GM13977 (cell line): ENCODE measurements around the gene LRP5.
A peak's percentile ranks its signal among the peaks of the same experiment; 100 is the strongest.
"Not testable (repeated sequence)": the region's sequence is repeated elsewhere in the genome, so short reads cannot be mapped to it uniquely, and the experiment has no call there.

Source experiments
- DNase-seq: peaks from one replicate; pipeline ENCODE4 v3.0.0; 2012; ENCODE audit warnings: low spot score
- CTCF ChIP-seq: IDR thresholded peaks from 2 replicates; pipeline ENCODE4 v1.5.1; 2012; ENCODE audit warnings: mild to moderate bottlenecking, control low read depth; ENCODE audit not compliant: insufficient read depth; ENCODE audit errors: extremely low read depth, missing control alignments
- in situ Hi-C: fragments of 300-500 bp; cut with MboI; formaldehyde crosslinking; loops from one replicate; pipeline ENCODE4 v1.12.0; 2022; ENCODE audit warnings: low sequenced_read_pairs, low pct_unique_long_range_greater_than_20kb, mixed read lengths, inconsistent platforms; ENCODE audit not compliant: unreplicated experiment

The LRP5 gene

GRCh38 chr11:68450711-68451110 is 138.3 kb downstream of the LRP5 start:
- in situ Hi-C loops, result no loop called here
- TF ChIP-seq CTCF, result no peak
- no peak for DNase-seq

GRCh38 chr11:68454767-68455166 is 142.4 kb downstream of the LRP5 start:
- TF ChIP-seq CTCF, result no peak
- DNase-seq, result no peak
- in situ Hi-C loops, result no loop called here

- DNase-seq, result no peak
- no peak for TF ChIP-seq CTCF
- in situ Hi-C loops, result no loop called here
Observed at GRCh38 chr11:68455485-68455884, 143.1 kb downstream of the LRP5 start.

GRCh38 chr11:68457216-68457897 is 145.0 kb downstream of the LRP5 start:
- TF ChIP-seq CTCF, result no peak
- in situ Hi-C loops, result no loop called here
- DNase-seq, result no peak

- no peak for TF ChIP-seq CTCF
- DNase-seq, result no peak
- in situ Hi-C loops, result no loop called here
Observed at GRCh38 chr11:68457898-68458249, 145.5 kb downstream of the LRP5 start.

GRCh38 chr11:68458340-68458739 is 145.9 kb downstream of the LRP5 start:
- in situ Hi-C loops, DNase-seq: not testable (repeated sequence)

- in situ Hi-C loops, result no loop called here
- DNase-seq, result peak; percentile 99
- TF ChIP-seq CTCF, result no peak
Observed at GRCh38 chr11:68459886-68460740, 147.7 kb downstream of the LRP5 start.
